ENCODE results near the gene TMED7.

The TMED7 gene

DNA sequence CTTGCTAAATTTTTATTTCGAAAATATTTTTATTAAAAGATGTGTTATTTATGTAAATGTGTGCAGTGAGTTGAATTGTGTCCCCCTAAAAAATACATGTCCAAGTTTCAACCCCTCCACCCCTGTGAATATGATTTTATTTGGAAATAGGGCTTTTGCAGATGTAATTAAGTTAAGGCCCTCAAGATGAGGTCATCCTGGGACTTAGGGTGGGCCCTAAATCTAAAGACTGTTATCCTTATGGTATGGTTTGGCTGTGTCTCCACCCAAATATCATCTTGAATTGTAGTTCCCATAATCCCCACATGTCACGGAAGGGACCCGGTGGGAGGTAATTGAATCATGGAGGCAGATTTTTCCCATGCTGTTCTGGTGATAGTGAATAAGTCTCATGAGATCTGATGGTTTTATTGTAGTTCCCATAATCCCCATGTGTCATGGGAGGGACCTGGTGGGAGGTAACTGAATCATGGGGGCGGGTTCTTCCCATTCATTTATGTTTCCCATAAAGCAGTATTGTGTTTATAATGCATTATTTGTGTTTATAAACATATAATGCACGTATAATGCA is 1.5 kb upstream of the TMED7 start:
- no peak for DNase-seq (ENCODE audit: low read depth)

DNA sequence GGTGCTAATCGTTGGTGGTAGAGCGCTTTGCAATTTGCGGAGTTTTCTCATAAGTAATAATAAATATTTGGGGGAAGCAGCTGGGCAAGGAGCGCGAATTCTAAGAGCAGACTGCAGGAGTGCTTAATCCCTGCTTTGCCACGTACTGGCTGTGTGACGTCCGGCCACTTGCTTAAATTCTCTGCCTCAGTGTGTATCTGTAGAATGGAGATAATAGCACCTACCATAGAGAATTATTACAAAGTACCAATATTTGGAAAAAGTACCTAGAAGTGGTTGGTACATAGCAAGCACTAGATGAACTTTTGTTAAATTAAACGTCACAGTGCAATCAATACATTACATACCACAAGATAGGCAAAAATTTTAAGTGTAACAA is 598 bp upstream of the TMED7 start:
- DNase-seq (ENCODE audit: low read depth): no peak

DNA sequence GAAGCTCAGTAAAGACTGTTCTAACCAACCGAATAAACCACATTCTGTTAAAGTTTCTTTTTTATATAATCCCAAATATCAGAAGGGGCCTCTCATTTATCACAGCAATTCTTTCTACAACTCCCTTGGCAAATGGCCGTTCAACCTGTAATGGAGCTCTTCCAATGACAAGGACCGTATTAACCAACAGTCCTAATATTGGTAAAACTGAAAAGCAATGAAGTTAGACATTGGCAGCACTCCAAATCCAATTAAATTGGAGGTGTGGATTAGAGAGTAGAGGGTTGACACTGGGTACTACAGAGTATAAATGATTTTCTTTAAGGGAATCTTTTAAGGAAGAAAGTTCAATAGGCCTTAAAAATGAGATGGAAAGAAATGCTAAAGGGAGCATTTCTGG is 842 bp downstream of the TMED7 start:
- DNase-seq (ENCODE audit: low read depth): no peak

DNA sequence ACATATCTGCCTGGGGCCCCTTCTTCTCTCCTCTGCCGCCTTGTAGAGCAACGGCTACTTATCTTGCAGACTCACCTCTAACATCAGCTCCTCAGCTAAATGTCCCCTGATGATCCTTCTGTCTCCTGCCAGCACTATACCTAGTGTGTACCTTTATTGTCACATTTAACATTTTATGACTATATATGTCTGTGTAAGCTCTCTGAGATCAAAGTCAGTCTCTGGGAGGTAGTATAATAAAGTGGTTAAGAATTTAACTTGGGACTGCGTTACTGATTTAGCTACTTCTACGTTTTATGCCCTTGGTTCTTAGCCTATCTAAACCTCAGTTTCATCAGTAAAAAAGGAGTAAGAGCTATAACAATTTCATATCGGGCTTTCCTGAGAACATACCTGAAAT is 2.2 kb downstream of the TMED7 start:
- no peak for DNase-seq (ENCODE audit: low read depth)

DNA sequence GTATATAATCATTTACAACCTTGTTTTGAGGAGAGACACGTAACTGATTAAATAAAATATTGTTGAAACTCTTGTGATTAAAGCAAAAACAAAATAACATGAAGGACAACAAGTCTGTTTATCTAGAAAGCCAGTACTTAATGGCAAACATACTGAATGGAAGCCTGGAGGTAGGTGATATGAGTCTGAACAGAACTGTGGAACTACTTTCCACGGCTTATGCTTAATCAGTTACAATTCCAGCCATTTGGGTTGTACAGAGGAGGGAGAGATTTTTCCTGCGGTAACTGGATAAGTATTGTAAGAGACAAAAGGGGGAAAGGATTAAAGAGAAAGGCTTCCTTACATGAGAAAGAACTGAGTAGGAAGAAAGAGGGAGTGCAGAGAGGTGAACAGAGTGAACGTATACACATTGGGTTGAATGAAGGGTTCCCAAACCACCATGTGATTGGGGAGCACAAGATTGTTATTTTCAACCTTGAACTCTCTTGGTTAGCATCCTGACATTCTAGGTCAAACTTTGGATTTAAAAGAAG is 4.4 kb downstream of the TMED7 start:
- no peak for DNase-seq (ENCODE audit: low read depth)

DNA sequence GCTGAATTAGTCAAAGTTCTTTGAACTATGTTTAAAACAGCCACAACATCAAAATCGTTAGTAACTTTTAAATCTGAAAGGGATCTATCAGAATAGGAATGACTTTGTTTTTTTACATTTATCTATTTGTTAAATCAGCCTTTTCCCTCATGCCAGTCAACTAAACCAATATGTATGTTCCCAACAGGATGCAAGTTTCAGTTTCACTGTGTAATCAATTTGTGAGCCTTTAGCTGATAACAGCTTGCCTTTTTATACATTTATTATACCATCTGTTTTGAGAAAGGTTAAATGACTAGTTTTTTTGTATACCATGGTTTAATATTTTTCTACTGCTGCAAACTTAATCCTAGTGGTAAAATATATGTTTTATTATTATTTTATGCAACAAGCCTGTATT is 8.9 kb downstream of the TMED7 start:
- no peak for DNase-seq (ENCODE audit: low read depth)

DNA sequence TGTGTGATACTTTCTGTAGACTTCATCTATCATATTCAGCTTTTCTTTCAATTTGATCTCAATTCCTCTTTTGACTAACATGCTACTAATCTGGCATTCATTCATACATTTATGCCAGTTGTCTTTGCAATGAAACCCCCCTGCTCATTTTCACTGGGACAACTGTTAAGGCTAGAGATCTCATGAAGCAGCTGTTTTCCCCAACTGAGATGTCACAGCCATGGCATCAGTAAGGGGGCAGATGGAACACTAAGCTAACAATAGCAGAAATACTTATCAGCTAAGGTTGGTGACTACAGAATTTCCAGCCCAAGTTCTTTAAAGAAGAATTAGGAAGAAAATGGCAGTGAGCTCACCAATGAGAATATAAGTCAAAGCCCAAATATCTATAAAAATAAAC is 9.4 kb downstream of the TMED7 start:
- no peak for DNase-seq (ENCODE audit: low read depth)

DNA sequence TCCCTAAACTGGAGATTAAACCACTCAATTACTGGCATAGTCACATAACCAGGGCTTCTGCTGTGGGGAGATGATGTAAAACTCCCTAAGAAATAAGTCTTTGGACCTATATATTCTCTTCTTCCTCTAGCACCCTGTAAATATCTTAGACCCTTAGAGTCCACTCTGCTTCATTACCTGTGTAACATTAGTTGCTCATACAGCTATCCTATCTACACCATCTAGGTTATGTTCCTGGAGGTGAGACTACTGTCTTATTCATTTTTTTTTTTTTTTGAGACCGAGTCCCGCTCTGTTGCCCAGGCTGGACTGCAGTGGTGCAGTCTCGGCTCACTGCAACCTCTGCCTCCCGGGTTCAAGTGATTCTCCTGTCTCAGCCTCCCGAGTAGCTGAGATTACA is 14.0 kb downstream of the TMED7 start:
- DNase-seq (ENCODE audit: low read depth): no peak

DNA sequence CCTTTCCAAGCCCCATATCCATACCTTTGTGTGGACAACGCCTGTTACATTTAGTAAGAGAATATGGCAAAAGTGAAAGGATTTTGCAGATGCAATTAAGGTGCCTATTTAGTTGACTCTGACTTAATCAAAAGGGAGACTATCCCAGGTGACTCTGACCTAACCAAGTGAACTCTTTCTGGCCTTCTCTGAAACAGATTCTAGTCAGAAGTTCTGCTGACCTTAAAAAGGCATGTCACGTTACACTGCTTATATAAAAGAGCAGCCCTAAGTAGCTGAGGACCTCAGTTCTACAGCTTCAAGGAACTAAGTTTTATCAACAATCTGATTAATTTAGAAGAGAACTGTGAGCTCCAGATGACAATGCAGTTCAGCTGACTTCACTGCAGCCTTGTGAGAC is 17.9 kb downstream of the TMED7 start:
- no peak for DNase-seq (ENCODE audit: low read depth)

DNA sequence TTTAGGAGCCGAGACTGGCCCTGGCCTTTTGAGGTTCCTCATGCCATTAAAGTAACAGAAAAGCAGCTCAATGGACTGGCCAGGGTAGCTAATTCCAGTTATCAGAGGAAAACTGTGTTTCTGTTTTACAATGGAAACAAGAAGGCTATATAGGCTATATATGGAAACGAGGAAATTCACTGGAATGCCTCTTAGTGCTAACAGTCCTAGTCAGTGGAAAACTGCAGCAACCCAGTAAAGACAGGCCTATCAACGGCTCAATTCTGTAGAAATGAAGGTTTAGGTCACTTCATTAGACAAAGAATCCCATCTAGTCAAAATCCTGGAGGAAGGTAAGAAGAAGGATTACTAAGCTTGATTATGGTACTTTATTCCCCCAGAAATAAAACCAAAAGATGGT is 20.4 kb downstream of the TMED7 start:
- no peak for DNase-seq (ENCODE audit: low read depth)

DNA sequence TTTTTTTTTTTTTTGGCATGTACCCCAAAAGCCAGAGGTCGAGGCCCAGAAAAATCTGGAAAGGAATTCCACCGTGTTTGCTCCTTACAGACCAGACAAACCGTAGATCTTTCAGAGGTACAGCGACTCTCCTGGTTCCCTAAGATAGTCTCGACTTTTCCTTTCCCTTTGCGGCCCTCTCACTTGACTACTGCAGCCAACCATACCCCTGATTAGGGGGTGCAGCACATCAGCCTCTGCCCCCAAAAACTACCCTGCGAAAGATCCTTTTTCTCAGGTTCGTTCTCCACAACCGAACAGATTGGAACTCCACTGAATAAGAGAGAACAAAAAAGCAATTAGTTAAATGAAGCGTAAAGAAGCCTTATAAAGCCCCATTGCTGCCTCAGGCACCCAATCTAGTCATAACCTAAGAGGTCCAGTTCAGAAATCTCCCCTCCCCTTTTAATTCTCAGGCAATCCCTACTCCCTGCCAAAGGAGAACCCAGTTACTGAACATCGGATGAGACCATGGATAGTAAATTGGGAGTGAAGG is 23.2 kb downstream of the TMED7 start:
- no peak for DNase-seq (ENCODE audit: low read depth)

DNA sequence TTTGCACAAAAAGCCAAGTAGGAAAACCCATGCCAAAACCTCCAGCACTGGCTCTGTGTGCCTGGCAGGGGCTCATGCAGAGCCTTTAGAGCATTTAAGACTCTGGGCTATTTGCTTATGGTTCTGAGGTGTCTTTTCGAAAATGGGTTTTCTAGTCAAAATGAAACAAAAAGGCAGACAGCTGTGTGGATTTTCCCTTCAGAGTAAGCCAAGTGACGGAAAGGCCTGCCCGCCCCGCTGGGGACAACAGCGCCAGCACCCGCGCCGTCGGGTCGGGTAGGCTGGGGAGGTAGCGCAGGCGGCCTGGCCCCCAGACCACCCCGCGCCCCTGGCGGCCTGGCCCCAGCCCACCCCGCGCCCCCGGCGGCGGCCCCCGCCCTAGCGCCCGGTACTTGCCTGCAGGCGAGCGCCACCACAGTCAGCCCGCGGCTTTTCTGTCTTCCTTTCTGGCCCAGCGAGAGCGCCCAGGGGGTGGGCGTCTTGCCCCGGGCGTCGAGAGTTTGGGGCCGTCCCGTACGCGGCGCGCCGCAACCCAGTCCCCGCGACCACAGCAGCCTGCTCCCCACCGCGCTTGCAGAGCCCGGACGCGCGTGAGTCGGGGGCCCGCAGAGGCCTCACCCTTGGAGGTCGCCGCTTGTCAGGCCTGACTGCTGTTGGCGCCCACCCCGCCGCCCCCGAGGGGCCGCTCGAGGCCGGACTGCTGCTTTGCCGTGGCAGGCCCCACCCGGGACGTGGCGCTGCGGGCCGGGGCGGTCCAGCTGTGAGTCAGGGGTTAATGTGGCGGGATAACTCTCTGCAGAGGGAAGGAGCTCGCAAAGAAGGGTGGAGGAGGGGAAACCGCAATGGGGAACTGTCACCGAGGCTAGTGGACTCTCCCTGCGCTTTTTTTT is 23.9 kb downstream of the TMED7 start, which contains the start of gene TICAM2:
Gene TICAM2 (minus strand): TSS at position 779 of the 890 bp plus-strand sequence. CDS start 21,223 bp downstream, outside the sequence.
- DNase-seq (ENCODE audit: low read depth): peak; percentile 24

DNA sequence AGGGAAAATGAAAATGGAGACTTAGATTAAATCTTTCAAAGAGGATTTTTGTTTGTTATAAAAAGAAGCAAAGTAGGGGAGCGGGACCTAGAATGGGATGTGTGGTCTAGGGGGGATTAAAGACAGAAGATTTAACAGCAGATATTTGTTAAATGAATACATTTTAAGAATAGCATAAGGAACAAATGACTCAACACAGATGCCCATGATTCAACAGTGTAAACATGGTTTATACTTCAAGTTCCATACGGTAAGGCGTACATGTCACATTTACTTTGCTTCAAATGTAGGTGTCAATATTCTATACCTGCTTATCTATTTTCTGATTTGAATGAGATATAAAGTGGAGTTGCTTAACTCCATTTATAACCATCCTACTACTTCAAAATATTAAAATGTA is 25.1 kb downstream of the TMED7 start:
- no peak for DNase-seq (ENCODE audit: low read depth)

DNA sequence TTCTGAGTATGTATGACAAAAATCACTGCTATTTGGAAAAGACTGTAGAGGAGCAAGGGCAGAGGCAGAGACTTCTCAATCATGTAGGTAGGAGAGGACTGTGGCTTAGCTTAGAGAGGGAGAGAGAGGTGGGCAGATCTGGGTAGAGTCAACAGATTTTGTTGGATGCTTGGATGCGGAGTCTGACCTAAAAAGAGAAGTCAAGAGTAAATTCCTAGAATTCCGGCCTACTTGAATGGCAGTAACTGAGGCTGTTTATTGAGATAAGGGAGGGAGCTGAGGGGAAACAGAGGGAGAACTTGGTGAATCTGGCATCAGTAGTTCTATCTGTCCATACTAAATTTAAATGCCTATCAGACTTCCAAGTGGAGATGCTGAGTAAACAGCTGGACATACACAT is 25.9 kb downstream of the TMED7 start:
- no peak for DNase-seq (ENCODE audit: low read depth)

DNA sequence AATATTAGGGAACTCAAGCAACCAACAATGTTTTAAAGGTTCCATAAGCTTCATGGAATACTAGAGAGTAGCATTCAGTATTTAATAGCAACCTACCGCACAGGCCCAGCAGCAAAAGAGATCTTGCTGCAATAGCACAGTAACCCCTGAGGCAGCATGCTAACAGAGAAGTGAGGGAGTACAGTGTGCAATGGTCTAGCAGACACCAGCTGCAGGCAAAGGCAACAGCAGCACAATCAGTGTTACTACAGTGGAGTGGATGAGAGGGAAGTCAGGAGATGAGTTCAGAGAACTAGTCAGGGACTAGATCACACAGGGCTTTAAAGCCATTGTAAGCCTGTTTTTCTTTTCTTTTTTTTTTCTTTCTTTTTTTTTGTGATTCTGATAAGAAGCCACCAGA is 26.3 kb downstream of the TMED7 start:
- no peak for DNase-seq (ENCODE audit: low read depth)

DNA sequence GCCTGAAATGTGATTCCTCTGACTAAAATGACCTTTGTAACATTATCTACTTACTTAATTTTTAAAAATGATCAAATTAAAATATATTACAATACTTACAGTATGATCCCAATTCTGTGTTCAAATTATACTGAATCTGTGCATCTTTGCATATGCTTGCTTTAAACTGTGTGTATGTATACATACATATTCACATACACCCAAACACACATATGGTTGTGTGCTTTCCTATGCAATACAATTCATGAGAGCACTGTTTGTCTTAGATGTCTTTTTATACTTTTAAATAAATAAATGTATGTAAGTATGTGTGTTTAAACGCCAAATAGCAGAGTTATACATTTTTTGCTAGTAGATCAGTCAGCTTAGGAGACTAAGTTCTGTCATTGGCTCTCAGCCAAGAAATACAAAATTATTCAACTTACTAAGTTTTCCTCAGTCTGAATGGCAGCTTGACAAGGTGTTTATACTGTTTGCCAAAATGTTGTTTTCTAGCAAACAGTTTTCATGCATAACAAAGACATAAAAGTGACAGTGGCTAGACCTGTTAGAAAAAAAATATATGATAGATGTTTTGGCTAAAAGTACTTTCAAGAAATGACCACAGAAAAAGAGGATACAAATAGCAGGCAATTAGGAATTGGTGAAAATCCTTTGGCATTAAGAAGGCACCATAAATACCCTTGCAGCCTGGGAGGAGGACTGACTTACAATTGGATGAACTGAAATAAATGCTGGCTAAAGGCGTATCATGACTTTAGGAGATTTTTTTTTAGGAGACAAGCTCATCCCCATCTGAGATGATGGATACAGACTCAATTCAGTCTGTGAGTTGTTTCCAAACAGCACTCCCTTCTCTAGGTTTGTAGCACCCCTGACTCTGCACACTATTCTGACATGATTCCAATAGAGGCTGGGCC is 31.4 kb downstream of the TMED7 start:
- DNase-seq (ENCODE audit: low read depth): no peak

DNA sequence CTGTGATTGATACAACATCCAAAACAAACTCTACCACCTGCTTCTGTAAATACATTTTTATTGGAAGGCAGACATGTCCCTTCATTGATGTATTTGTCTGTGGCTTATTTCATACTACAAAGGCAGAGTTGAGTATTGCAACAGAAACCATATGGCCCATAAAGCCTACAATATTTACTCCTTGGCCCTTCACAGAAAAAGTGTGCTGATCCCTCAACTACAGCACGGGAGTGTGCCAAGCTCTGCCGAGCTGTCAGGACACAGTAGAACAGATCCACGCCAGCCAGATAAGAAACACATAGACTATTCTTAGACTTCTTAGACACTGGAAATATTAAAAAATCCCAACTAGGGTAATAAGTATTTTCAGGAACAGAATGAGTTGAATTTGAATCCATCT is 36.8 kb downstream of the TMED7 start:
- no peak for DNase-seq (ENCODE audit: low read depth)

DNA sequence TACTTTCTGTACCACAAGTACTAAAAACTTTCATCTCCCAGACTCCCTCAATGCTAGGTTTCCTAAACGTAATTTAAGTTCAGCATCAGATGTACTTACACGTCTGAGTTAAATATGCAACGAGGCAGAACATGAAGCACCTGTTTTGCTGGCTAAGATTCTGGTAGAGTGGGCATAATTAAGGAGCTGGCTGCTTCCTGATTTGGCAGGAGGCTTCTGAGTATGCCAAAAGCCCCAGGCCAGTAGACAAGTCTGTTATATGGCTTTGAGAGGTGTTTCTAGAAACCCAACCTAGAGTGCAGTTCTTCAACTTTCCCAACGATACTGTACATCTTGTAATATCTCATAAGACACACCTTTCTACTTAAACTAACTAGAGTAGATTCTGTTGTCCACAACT is 37.2 kb downstream of the TMED7 start:
- no peak for DNase-seq (ENCODE audit: low read depth)

DNA sequence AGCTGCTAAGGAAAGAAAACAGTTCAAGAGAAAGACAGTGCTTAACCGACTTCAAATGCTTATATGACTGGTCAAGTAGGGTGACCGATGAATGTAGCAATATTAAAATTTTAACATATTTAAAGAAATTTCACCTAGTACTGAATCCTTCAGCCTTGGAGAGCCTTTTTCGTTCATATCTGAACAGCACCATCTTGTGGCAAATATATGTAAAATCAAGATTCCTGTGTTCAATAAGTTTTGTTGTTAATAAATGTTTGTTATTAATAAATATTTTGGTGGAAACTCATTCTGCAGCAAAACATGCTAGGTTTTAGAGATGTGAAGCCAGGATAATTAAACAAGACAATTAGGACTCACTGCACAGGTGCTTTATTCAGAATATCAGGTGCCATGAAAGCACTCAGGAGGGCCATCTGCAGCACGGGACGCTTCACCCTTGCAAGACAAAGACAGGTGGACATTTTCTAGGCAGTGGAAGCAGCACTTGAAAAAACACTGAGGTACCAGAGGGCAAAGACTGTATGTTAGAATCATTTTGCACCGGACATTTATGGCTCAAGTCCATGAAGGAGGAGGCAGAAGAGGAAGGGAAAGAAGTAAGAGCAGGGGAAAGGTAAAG is 39.2 kb downstream of the TMED7 start:
- DNase-seq (ENCODE audit: low read depth): no peak

DNA sequence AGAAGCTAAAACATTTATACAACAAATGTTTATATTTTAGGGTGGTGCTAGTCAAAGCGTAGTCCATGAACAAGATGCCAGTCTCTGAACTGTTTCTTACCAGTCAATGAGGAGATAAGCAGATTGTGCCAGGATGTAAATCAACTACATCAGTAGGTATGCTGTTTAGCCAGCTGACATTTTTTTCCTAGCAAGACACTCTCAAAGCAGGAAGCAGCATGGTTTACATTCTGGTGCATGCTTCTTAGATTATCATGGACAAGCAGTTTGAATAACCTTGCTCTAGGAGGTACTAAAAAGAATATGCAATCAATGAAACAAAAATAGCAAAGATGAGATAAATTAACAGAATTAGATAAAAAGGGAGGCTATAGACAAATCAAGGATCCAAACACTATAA is 40.6 kb downstream of the TMED7 start:
- no peak for DNase-seq (ENCODE audit: low read depth)

DNA sequence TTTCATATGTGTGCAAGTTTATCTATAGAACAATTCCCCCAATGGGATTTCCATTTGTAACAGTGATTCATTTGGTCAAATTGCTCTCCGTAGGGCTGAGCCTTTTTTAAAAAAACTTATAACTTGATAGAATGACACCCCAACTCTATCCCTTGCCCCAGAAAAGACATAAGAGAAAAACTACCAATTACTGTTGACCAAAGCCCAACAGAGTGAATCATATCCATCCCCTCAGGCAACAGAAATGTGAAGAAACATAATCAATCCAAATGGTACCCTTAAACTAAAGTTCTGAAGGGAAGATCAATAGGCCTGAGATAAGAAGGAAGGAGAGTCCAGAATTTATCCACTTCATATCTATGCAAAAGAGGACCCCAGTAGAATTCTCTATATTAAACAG is 41.3 kb downstream of the TMED7 start:
- no peak for DNase-seq (ENCODE audit: low read depth)

DNA sequence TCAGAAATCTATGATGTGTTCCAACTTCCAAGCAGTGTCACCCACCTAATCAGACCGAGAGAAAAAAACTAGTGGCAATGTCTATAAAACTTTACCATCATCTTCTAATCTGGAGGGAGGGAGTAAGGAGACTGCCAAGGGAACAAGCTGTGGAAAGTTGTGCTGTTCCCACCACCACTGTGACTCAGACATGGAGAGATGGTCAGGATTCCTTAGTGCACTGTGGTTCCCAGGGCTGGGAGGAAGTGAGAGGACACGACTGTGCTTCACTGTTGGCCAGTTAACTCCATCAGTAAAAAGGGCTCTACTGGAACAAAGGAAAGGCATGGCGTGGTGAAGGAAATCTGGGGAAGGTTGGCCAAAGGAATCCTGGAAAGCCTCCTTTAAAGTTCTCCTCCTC is 42.4 kb downstream of the TMED7 start:
- DNase-seq (ENCODE audit: low read depth): no peak
